ENCODE data around the gene NPBWR2.

GRCh38 chr20:64091770-64092169 lies 15.6 kb downstream of the NPBWR2 start:
- TF ChIP-seq CTCF (IDR thresholded peaks at IDR 0.05) (no peak), REST (IDR thresholded peaks at IDR 0.05; ENCODE audit: insufficient read depth in 1 of 2, low read depth in 2 of 2, low read length in 1 of 2) (no peak)
